Measurements from ENCODE around the gene HOMER2. TPM values are rescaled to one million over a fixed set of nuclear protein-coding genes. Genes with fewer than 3 reads are reported as not detected.

HOMER2 gene
- total and polyA plus RNA-seq, 2 of the 4 experiments (the other 2 are of a cell fraction), result 0.54 to 0.79 TPM

DNA sequence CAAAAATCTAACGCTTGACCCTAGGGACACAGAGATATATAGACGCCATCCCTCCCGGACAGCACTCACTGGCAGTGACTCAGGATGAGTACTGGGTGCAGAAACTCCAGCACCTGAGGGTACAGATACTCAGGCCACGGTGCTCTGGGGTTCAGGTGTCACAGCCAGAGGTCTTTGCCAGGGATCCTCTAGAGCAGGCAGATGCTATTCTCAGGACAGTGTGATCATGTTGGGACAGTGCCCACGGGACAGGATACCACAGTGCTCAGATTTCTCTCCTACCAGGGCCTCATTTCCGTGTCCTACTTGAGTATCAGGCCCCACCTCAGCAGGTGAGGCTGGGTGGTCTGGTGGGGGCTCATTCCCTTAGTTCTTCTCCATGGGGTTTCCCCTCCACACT, 34.4 kb downstream of the HOMER2 start:
- Histone ChIP-seq H2BK15ac (ENCODE audit: low read depth, low read length) (no peak overlapping the region), H4K20me1 (ENCODE audit: insufficient read depth, low read length) (no peaks in the 10 kb centered on the region), H3K4me3 (ENCODE audit: insufficient read depth, low read depth, low read length) (no peak overlapping the region), H2BK5ac (ENCODE audit: low read depth, low read length, poor library complexity, severe bottlenecking) (no peak overlapping the region), H3K4ac (ENCODE audit: low read depth, low read length) (no peak overlapping the region), H3K9me3 (ENCODE audit: control insufficient read depth, insufficient read depth, low read length) (no peaks in the 10 kb centered on the region), H2BK20ac (ENCODE audit: low read depth, low read length) (no peak overlapping the region), H4K5ac (ENCODE audit: low read depth, low read length) (no peak overlapping the region), H2AFZ (replicated peaks; ENCODE audit: low read length, poor library complexity) (no peak overlapping the region), H4K91ac (ENCODE audit: insufficient read depth, low read depth, low read length) (no peak overlapping the region), H3K4me2 (ENCODE audit: low read depth, low read length) (no peak overlapping the region), H3K23ac (ENCODE audit: low read depth, low read length) (no peak overlapping the region), H3K18ac (ENCODE audit: low read depth, low read length) (no peak overlapping the region), H3K79me1 (ENCODE audit: low read depth in 1 of 2, low read length in 2 of 2) (no peaks in the 10 kb centered on the region), H4K8ac (ENCODE audit: low read depth in 2 of 2, low read length in 2 of 2) (no peak overlapping the region), H2BK120ac (ENCODE audit: low read depth, low read length) (no peak overlapping the region), H2AK9ac (replicated peaks; ENCODE audit: low read depth, low read length, poor library complexity) (no peak overlapping the region), H3K27ac (ENCODE audit: insufficient read depth, low read length) (no peak overlapping the region), H3K9ac (ENCODE audit: low read depth, low read length) (no peak overlapping the region), H2AK5ac (ENCODE audit: low read depth, low read length) (no peak overlapping the region), H3K27me3 (ENCODE audit: control insufficient read depth, insufficient read depth, low read length) (peaks cover 2% of the 10 kb centered on the region), H3K4me1 (ENCODE audit: control insufficient read depth, insufficient read depth, low read length) (no peaks in the 10 kb centered on the region), H3K9me1 (ENCODE audit: insufficient read depth, low read length) (no peaks in the 10 kb centered on the region), H3K56ac (ENCODE audit: extremely low read depth, insufficient read depth, low read length) (no peak overlapping the region), H3K14ac (replicated peaks; ENCODE audit: low read depth, low read length) (no peak overlapping the region), H3K36me3 (ENCODE audit: control insufficient read depth, insufficient read depth, low read length) (no peaks in the 10 kb centered on the region)
- no peak for ATAC-seq (ENCODE audit: low read depth)
- BruUV-seq (replicated peaks), result no TSS peak
- WGBS, 2 experiments (ENCODE audit: extremely low coverage in 2 of 2, insufficient read length in 1 of 2), result 57% methylated on average over 1 of the region's 6 CpGs; no CpG with 5 or more reads in 1 of the 2 experiments
- ChIA-PET POLR2A (ENCODE audit: unreplicated experiment) (no interaction called here), CTCF (no interaction called here)
- in situ Hi-C loops (cut with MboI; ENCODE audit: low sequenced_read_pairs) (no loop called here), intact Hi-C loops (cut with micrococcal nuclease) (no loop called here), dilution Hi-C loops (cut with HindIII; ENCODE audit: low sequenced_read_pairs, unreplicated experiment) (no loop called here)
- no peak for DNase-seq
- TF ChIP-seq MAFK (IDR thresholded peaks at IDR 0.05; ENCODE audit: low read depth, low read length), result no peak
- TF ChIP-seq BHLHE40 (IDR thresholded peaks at IDR 0.05; ENCODE audit: low read depth, low read length), result no peak
- no peak for TF ChIP-seq CTCF (conservative IDR thresholded peaks at IDR 0.05; ENCODE audit: low read depth, low read length)
- no peak for TF ChIP-seq CEBPB (IDR thresholded peaks at IDR 0.05; ENCODE audit: low read depth, low read length)
- TF ChIP-seq SMC3 (IDR thresholded peaks at IDR 0.05; ENCODE audit: low read depth, low read length), result no peak
- TF ChIP-seq RFX5 (IDR thresholded peaks at IDR 0.05; ENCODE audit: low read depth, low read length), result no peak
- TF ChIP-seq FOS (IDR thresholded peaks at IDR 0.05; ENCODE audit: low read depth, low read length), result no peak
- TF ChIP-seq, protein P1, sequence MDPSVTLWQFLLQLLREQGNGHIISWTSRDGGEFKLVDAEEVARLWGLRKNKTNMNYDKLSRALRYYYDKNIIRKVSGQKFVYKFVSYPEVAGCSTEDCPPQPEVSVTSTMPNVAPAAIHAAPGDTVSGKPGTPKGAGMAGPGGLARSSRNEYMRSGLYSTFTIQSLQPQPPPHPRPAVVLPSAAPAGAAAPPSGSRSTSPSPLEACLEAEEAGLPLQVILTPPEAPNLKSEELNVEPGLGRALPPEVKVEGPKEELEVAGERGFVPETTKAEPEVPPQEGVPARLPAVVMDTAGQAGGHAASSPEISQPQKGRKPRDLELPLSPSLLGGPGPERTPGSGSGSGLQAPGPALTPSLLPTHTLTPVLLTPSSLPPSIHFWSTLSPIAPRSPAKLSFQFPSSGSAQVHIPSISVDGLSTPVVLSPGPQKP (IDR thresholded peaks at IDR 0.05; ENCODE audit: borderline replicate concordance, low read depth, low read length), result no peak
- no peak for TF ChIP-seq NFE2L2 (IDR thresholded peaks at IDR 0.05; ENCODE audit: low read depth, low read length)
- no peak for TF ChIP-seq CHD1 (IDR thresholded peaks at IDR 0.05; ENCODE audit: low read depth, low read length)
- TF ChIP-seq RCOR1 (IDR thresholded peaks at IDR 0.05; ENCODE audit: insufficient replicate concordance, low read length), result no peak
- no peak for TF ChIP-seq POLR2A (IDR thresholded peaks at IDR 0.05; ENCODE audit: low read depth, low read length)
- TF ChIP-seq MAZ (IDR thresholded peaks at IDR 0.05; ENCODE audit: borderline replicate concordance, low read depth, low read length), result no peak
- no peak for TF ChIP-seq MXI1 (IDR thresholded peaks at IDR 0.05; ENCODE audit: borderline replicate concordance, low read depth, low read length)
- no peak for TF ChIP-seq USF2 (IDR thresholded peaks at IDR 0.05; ENCODE audit: low read depth, low read length)
